Measurements from ENCODE around the gene MAPK8IP3.

Gene MAPK8IP3

DNA sequence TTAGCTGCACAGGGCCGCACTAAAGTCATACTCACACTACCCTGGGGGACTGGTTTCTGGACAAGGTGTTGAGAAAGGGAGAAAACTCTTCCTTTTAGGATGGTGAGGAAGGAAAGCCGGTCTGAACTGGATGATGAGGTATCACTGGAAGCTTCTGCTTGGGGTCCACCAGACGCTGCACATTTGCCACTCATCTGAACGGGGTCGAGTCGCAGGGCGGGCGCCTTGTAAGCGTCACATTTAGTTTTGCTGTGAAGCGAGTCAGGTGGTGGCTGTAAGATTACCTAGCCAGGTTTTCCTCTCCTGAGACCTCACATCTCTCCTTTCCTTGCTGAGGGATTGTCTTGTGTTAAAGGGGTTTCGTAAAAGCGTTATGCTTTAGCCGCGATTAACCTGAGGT lies 25.6 kb upstream of the MAPK8IP3 start:
- TF ChIP-seq, protein P1, sequence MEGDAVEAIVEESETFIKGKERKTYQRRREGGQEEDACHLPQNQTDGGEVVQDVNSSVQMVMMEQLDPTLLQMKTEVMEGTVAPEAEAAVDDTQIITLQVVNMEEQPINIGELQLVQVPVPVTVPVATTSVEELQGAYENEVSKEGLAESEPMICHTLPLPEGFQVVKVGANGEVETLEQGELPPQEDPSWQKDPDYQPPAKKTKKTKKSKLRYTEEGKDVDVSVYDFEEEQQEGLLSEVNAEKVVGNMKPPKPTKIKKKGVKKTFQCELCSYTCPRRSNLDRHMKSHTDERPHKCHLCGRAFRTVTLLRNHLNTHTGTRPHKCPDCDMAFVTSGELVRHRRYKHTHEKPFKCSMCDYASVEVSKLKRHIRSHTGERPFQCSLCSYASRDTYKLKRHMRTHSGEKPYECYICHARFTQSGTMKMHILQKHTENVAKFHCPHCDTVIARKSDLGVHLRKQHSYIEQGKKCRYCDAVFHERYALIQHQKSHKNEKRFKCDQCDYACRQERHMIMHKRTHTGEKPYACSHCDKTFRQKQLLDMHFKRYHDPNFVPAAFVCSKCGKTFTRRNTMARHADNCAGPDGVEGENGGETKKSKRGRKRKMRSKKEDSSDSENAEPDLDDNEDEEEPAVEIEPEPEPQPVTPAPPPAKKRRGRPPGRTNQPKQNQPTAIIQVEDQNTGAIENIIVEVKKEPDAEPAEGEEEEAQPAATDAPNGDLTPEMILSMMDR (IDR thresholded peaks at IDR 0.05) = no peak

DNA sequence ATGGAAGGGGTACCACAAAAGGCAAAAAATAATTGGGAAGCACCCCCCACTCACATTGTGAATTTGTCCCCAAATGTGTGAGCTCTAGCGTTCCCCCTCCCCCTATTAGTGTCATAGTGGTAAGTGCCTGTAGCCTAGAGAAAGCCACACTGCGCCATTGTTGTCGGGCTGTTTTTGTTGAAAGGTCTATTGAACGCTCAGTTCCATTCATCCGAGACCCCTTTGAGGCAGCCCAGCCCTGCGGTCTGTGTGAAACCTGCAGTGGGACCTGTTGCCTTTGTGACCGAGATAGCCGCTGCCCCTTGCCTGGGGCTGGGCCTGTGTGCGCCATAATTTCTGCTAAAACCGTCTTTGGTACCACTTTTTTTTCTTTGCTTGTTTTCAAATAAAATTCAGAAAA lies 25.0 kb upstream of the MAPK8IP3 start:
- TF ChIP-seq, protein P1 (IDR thresholded peaks at IDR 0.05) = no peak

- TF ChIP-seq, protein P1 (IDR thresholded peaks at IDR 0.05) = no peak
Observed at GRCh38 chr16:1687427-1688316, 18.3 kb upstream of the MAPK8IP3 start.

GRCh38 chr16:1688807-1689560 lies 17.0 kb upstream of the MAPK8IP3 start:
- TF ChIP-seq, protein P1 (IDR thresholded peaks at IDR 0.05) = no peak

GRCh38 chr16:1689853-1690252 lies 16.1 kb upstream of the MAPK8IP3 start:
- TF ChIP-seq, protein P1 (IDR thresholded peaks at IDR 0.05) = no peak

DNA sequence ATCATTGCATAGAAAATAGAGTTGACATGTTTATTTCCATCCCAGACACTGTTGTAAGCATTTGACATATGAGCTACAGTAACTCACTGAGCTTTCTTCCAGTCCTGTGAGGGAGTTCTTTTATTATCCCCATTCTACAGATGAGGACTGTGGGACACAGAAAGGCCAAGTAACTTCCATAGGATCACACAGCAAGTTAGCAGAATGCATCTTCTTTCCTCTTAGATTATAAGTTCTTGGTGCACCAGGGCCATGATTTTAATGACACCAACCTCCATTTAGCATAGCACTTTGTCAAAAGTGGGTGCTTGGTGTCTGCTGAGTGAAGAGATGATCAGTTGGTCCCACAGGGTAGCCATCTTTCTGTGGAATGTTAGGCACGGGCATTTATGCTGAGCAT lies 15.2 kb upstream of the MAPK8IP3 start:
- TF ChIP-seq, protein P1 (IDR thresholded peaks at IDR 0.05) = no peak

- TF ChIP-seq, protein P1 (IDR thresholded peaks at IDR 0.05) = no peak
Observed at GRCh38 chr16:1691276-1691675, 14.7 kb upstream of the MAPK8IP3 start.

All from LNCAP (cell line).